ENCODE data around the gene ARL6.

GRCh38 chr3:97838393-97838792 is 73.8 kb downstream of the ARL6 start:
- TF ChIP-seq POLR2AphosphoS5 (IDR thresholded peaks at IDR 0.05) (no peak), CTCF (IDR thresholded peaks at IDR 0.05) (no peak), POLR2A (IDR thresholded peaks at IDR 0.05) (no peak)
